K562 (cell line): ENCODE data around the gene TRAF5. TPM values are rescaled to one million over a fixed set of nuclear protein-coding genes. Genes with fewer than 3 reads are reported as not detected.
A peak's percentile ranks its signal among the peaks of the same experiment; 100 is the strongest.

Experiments used
- ATAC-seq: fragments of 200-7000 bp; cut with Tn5 transposase; 3 replicates; pipeline ENCODE4 v1.9.1; 2020; ENCODE audit warnings: moderate library complexity
- BruUV-seq: library from RNA; stranded (reverse); fragments of 400-500 nt; replicated peaks from 2 replicates; lab custom pipeline; 2021; lab: Mats Ljungman, UMichigan
- CTCF ChIA-PET: fragments of 300-600 bp; formaldehyde crosslinking; extraction: SDS; loops from one replicate; lab custom pipeline; 2021; ENCODE audit warnings: low intra/inter-chr PET ratio; lab: Yijun Ruan, JAX
- POLR2A ChIA-PET: fragments of 300-600, 350-650 bp; sonication (Branson Sonifier 250); formaldehyde crosslinking; extraction: SDS; loops from one replicate; lab custom pipeline; 2021; ENCODE audit warnings: antibody characterized with exemption, inconsistent platforms; lab: Yijun Ruan, JAX
- DNase-seq, 4 experiments: peaks; one replicate each; pipeline versions ENCODE4 v3.0.0 to v3.0.0-alpha.2; 2011 to 2018; ENCODE audit warnings: low spot score in 3 of 4, mixed read lengths in 3 of 4; ENCODE audit errors: extremely low read depth in 1 of 4
- FAIRE-seq: peaks from 2 replicates; lab custom pipeline; 2011; peaks lifted over from hg19 to GRCh38; lab: Jason Lieb, UNC
- H2AFZ ChIP-seq: 2 replicates; pipeline ENCODE4 v1.6.0; 2011; ENCODE audit warnings: low read depth, low read length, control low read depth, inconsistent platforms
- H3K27ac ChIP-seq: fragments of 200-600 bp; 3 replicates; pipeline ENCODE4 v1.8.0; 2011; ENCODE audit warnings: low read depth, mild to moderate bottlenecking, control low read depth, inconsistent platforms, low read length, moderate library complexity, mixed read lengths; ENCODE audit errors: extremely low read depth
- H3K27me3 ChIP-seq, 2 experiments: fragments of 300-600 bp in 1 of 2; 2 replicates in 1 of 2; 3 replicates in 1 of 2; pipeline versions ENCODE4 v1.6.0 to v1.8.0; 2011; ENCODE audit warnings: inconsistent platforms in 2 of 2, low read length in 2 of 2, mild to moderate bottlenecking in 1 of 2, mixed read lengths in 1 of 2, moderate library complexity in 1 of 2; ENCODE audit not compliant: control insufficient read depth in 2 of 2, insufficient read depth in 2 of 2
- H3K36me3 ChIP-seq: fragments of 300-600 bp; 3 replicates; pipeline ENCODE4 v1.8.0; 2011; ENCODE audit warnings: mild to moderate bottlenecking, low read length, inconsistent platforms; ENCODE audit not compliant: control insufficient read depth, insufficient read depth
- H3K4me1 ChIP-seq, 2 experiments: fragments of 200-600 bp in 1 of 2; replicated peaks in 1 of 2; 2 replicates in 1 of 2; 3 replicates in 1 of 2; pipeline versions ENCODE4 v1.5.1 to v1.8.0; 2011; ENCODE audit warnings: inconsistent platforms in 2 of 2, low read length in 2 of 2, mild to moderate bottlenecking in 1 of 2, mixed read lengths in 1 of 2, moderate library complexity in 1 of 2; ENCODE audit not compliant: control insufficient read depth in 2 of 2, insufficient read depth in 2 of 2
- H3K4me2 ChIP-seq: 2 replicates; pipeline ENCODE4 v1.6.1; 2011; ENCODE audit warnings: low read length, control low read depth, inconsistent platforms, mixed read lengths; ENCODE audit not compliant: insufficient read depth
- H3K4me3 ChIP-seq: fragments of 200-600 bp; sonication (generic), shearing (Covaris generic); 2 replicates; pipeline ENCODE4 v1.5.1; 2016; ENCODE audit warnings: control low read depth, inconsistent platforms
- H3K79me2 ChIP-seq: fragments of 200-600 bp; 3 replicates; pipeline ENCODE4 v1.8.0; 2011; ENCODE audit warnings: low read length, inconsistent platforms; ENCODE audit not compliant: control insufficient read depth, insufficient read depth
- H3K9ac ChIP-seq, 2 experiments: 2 replicates each; pipeline versions ENCODE4 v1.6.0 to v1.6.1; 2011; ENCODE audit warnings: low read depth in 2 of 2, low read length in 2 of 2, control low read depth in 1 of 2, inconsistent platforms in 1 of 2, mild to moderate bottlenecking in 1 of 2, mixed read lengths in 1 of 2; ENCODE audit not compliant: insufficient read depth in 1 of 2
- H3K9me1 ChIP-seq: one replicate; pipeline ENCODE4 v1.6.0; 2011; ENCODE audit warnings: inconsistent platforms, mild to moderate bottlenecking, low read length, moderate library complexity; ENCODE audit not compliant: control insufficient read depth, insufficient read depth
- H3K9me3 ChIP-seq: replicated peaks from 2 replicates; pipeline ENCODE4 v1.5.1; 2011; ENCODE audit warnings: low read depth, low read length, inconsistent platforms; ENCODE audit not compliant: control insufficient read depth, insufficient read depth
- H4K20me1 ChIP-seq: replicated peaks from 2 replicates; pipeline ENCODE4 v1.6.1; 2011; ENCODE audit warnings: low read length, inconsistent platforms, mixed read lengths; ENCODE audit not compliant: control insufficient read depth, insufficient read depth
- CBFA2T2 ChIP-seq: fragments of 450-650 bp; conservative IDR thresholded peaks from 2 replicates; pipeline ENCODE4 v1.6.1; 2017; ENCODE audit warnings: mild to moderate bottlenecking
- DACH1 ChIP-seq: fragments of 450-650 bp; IDR thresholded peaks from 2 replicates; pipeline ENCODE4 v1.6.1; 2018; ENCODE audit not compliant: partially characterized antibody
- FOXM1 ChIP-seq, 2 experiments: fragments of 450-650 bp in 1 of 2; sonication (generic) in 1 of 2; formaldehyde crosslinking in 1 of 2; IDR thresholded peaks; 2 replicates each; pipeline versions ENCODE4 v1.6.1 to v1.9.0; 2017 to 2022; ENCODE audit warnings: low read depth in 2 of 2, mild to moderate bottlenecking in 2 of 2, missing genetic modification reagents in 1 of 2, moderate library complexity in 1 of 2
- GABPA ChIP-seq: fragments of 200-800 bp; sonication (Bioruptor generic); conservative IDR thresholded peaks from 2 replicates; pipeline ENCODE4 v1.6.1; 2016; ENCODE audit warnings: low read depth, missing genetic modification characterization, missing compliant biosample characterization
- GABPB2 ChIP-seq: fragments of 250-450 bp; sonication (Bioruptor Pico); conservative IDR thresholded peaks from 2 replicates; pipeline ENCODE4 v1.5.1; 2021; ENCODE audit warnings: mild to moderate bottlenecking
- MYC ChIP-seq, 2 experiments: fragments of 250-450 bp in 1 of 2; sonication (Bioruptor Pico) in 1 of 2; IDR thresholded peaks; 2 replicates each; pipeline versions ENCODE4 v1.5.1 to v1.6.1; 2012 to 2021; ENCODE audit warnings: low read depth in 2 of 2, borderline replicate concordance in 1 of 2, improper control_type of control experiment in 1 of 2, low read length in 1 of 2, mild to moderate bottlenecking in 1 of 2, moderate library complexity in 1 of 2
- RAD51 ChIP-seq: fragments of 450-650 bp; IDR thresholded peaks from 2 replicates; pipeline ENCODE4 v1.7.1; 2016; ENCODE audit warnings: low read depth, mild to moderate bottlenecking, borderline replicate concordance
- RBM34 ChIP-seq: fragments of 200-400 bp; formaldehyde crosslinking; IDR thresholded peaks from 2 replicates; pipeline ENCODE4 v1.6.1; 2018; ENCODE audit warnings: low read length, borderline replicate concordance; ENCODE audit not compliant: insufficient read depth
- SRF ChIP-seq, 2 experiments: fragments of 250-450, 450-650 bp in 1 of 2; sonication (Bioruptor Pico) in 1 of 2; sonication (generic) in 1 of 2; formaldehyde crosslinking; IDR thresholded peaks; 2 replicates each; pipeline versions ENCODE4 v1.5.0 to v1.5.1; 2020 to 2022; ENCODE audit warnings: mild to moderate bottlenecking in 1 of 2, missing genetic modification reagents in 1 of 2
- SRSF7 ChIP-seq: fragments of 200-400 bp; formaldehyde crosslinking; optimal IDR thresholded peaks from 2 replicates; pipeline ENCODE3; 2017; ENCODE audit warnings: mild to moderate bottlenecking, low read depth, low read length
- STAG1 ChIP-seq: sonication (generic); formaldehyde crosslinking; IDR thresholded peaks from 2 replicates; pipeline ENCODE4 v1.5.0; 2020; ENCODE audit warnings: missing genetic modification reagents, borderline replicate concordance
- TCF7 ChIP-seq: sonication (generic); IDR thresholded peaks from 2 replicates; pipeline ENCODE4 v1.6.1; 2016; ENCODE audit warnings: antibody characterized with exemption, borderline replicate concordance
- ZEB2 ChIP-seq: fragments of 450-650 bp; IDR thresholded peaks from 2 replicates; pipeline ENCODE4 v1.6.1; 2016
- ZFX ChIP-seq: sonication (generic); formaldehyde crosslinking; IDR thresholded peaks from 2 replicates; pipeline ENCODE4 v1.8.0; 2022; ENCODE audit warnings: mild to moderate bottlenecking, missing genetic modification reagents, moderate library complexity
- WGBS: fragments of 100-300 bp; shearing (Covaris generic); methylation state at CpG from one replicate; pipeline ENCODE4 v1.1.6; 2016; ENCODE audit warnings: low coverage, mixed read lengths; ENCODE audit not compliant: insufficient coverage; ENCODE audit errors: missing lambda C conversion rate; 5-methylcytosine and 5-hydroxymethylcytosine counted together
- in situ Hi-C: fragments of 300-500 bp; cut with MboI; formaldehyde crosslinking; loops from 4 replicates; pipeline ENCODE4 v1.15.0; 2018; ENCODE audit warnings: inconsistent platforms, mixed read lengths
- intact Hi-C: fragments of 100-400 bp; cut with micrococcal nuclease; formaldehyde crosslinking; loops from 2 replicates; pipeline ENCODE4 v1.14.2; 2022
- polyA plus RNA-seq, 8 experiments: library from polyadenylated mRNA; depleted of rRNA in 4 of 8; stranded (reverse) in 5 of 8; unstranded in 3 of 8; fragments of >200 nt; fragmentation: Nextera tagmentation in 2 of 8; fragmentation: Illumina TruSeq in 1 of 8; extraction: Ambion mirVana in 2 of 8; extraction: Trizol in 1 of 8; gene quantifications; 2 replicates each; pipeline versions ENCODE4 v1.2.1 to v1.2.3, GENCODE V29; 2011 to 2014; ENCODE audit warnings: inconsistent platforms in 1 of 8, missing spikeins in 1 of 8
- total RNA-seq, 7 experiments: library from RNA; depleted of rRNA in 6 of 7; stranded (reverse); fragments of >200 nt in 6 of 7; fragmentation: Illumina TruSeq in 2 of 7; extraction: Trizol in 2 of 7; gene quantifications; 2 replicates each; pipeline versions ENCODE4 v1.2.1 to v1.2.3, GENCODE V29; 2011 to 2021; ENCODE audit warnings: low replicate concordance in 1 of 7
- TF ChIP-seq, protein P1 (sequence below): sonication (generic); formaldehyde crosslinking; IDR thresholded peaks from 2 replicates; pipeline ENCODE4 v1.8.1; 2023; ENCODE audit warnings: mild to moderate bottlenecking, missing genetic modification reagents
- TF ChIP-seq, protein P2 (sequence below): fragments of 450-650 bp; IDR thresholded peaks from 2 replicates; pipeline ENCODE4 v1.6.1; 2017; ENCODE audit warnings: antibody characterized with exemption, mild to moderate bottlenecking

TRAF5 gene
- total and polyA plus RNA-seq, 9 of the 15 experiments (the other 6 are each of a cell fraction or from before 2014, with no cell fraction given): 2.0 to 9.3 (median 5.3) TPM

DNA sequence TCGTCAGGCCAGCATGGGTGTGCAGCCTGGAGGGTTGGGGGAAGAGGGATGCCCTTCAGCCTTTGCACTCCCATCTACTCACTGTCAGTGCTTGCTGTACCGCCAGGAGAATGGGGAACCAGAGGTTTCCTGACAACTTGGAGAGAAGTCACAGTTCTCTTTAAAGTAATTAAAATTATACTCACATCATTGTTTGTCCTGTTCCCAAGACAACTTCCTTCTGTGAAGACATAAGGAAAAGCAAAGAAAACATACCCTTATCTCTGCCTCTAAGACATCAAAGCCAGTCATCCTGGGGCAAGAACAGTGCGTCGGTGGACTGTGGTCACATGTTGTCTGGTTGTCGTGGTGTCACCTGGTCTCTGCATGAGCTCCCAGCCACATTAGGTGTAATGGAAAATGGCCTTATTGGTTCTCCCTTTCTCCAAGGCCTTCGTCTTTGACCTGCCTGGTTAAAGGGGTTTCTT, 17.6 kb downstream of the TRAF5 start:
- Histone ChIP-seq H3K27ac (no peak overlapping the region), H2AFZ (peak overlapping the region; percentile 62; the same call in 1 of the 2 replicates), H3K4me1 (peaks cover 3 to 25% of the 10 kb centered on the region in 2 experiments; a peak in 4 of 5 replicates), H3K4me2 (no peak overlapping the region), H3K27me3 (no peaks in the 10 kb centered on the region), H3K36me3 (no peaks in the 10 kb centered on the region), H3K79me2 (no peaks in the 10 kb centered on the region), H3K4me3 (no peak overlapping the region), H4K20me1 (no peaks in the 10 kb centered on the region), H3K9me3 (no peaks in the 10 kb centered on the region), H3K9ac (no peak overlapping the region), H3K9me1 (no peaks in the 10 kb centered on the region)
- BruUV-seq: no TSS peak
- in situ Hi-C loops: no loop called here
- DNase-seq (peak in 1 of 4 experiments; percentile 66), FAIRE-seq (no peak), ATAC-seq (peak; percentile 63)
- WGBS: 25% methylated on average over 6 of the region's 6 CpGs
- ChIA-PET POLR2A (interaction anchor here (1.1 to 4.5 kb wide), 7 partner anchors 10 to 40 kb away, joined by 3 to 14 read pairs (median 4); no protein-coding TSS in a partner anchor), CTCF (no interaction called here)
- intact Hi-C loops: no loop called here
- TF ChIP-seq DACH1 (no peak), RBM34 (no peak), SRF (CRISPR knock-in tag; IDR thresholded peaks at IDR 0.05) (no peak), ZFX (CRISPR knock-in tag) (peak; percentile 42; the same call in 1 of the 2 replicates), ZEB2 (no peak), MYC (IDR thresholded peaks at IDR 0.05; ENCODE audit: low read depth, low read length) (0 out of 2 replicates have a peak, but pooled peaks have one; percentile 39), MYC (CRISPR knock-in tag; IDR thresholded peaks at IDR 0.05; ENCODE audit: borderline replicate concordance, low read depth) (no peak), RAD51 (peak; percentile 77), STAG1 (CRISPR knock-in tag) (no peak), CBFA2T2 (0 out of 2 replicates have a peak, but pooled peaks have one; percentile 9), GABPB2 (CRISPR knock-in tag) (no peak), GABPA (no peak), SRSF7 (no peak), FOXM1 (IDR thresholded peaks at IDR 0.05; ENCODE audit: low read depth) (no peak), FOXM1 (CRISPR knock-in tag; IDR thresholded peaks at IDR 0.05; ENCODE audit: low read depth) (no peak), TCF7 (no peak)
- TF ChIP-seq, protein P1, sequence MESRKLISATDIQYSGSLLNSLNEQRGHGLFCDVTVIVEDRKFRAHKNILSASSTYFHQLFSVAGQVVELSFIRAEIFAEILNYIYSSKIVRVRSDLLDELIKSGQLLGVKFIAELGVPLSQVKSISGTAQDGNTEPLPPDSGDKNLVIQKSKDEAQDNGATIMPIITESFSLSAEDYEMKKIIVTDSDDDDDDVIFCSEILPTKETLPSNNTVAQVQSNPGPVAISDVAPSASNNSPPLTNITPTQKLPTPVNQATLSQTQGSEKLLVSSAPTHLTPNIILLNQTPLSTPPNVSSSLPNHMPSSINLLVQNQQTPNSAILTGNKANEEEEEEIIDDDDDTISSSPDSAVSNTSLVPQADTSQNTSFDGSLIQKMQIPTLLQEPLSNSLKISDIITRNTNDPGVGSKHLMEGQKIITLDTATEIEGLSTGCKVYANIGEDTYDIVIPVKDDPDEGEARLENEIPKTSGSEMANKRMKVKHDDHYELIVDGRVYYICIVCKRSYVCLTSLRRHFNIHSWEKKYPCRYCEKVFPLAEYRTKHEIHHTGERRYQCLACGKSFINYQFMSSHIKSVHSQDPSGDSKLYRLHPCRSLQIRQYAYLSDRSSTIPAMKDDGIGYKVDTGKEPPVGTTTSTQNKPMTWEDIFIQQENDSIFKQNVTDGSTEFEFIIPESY (CRISPR knock-in tag): 0 out of 2 replicates have a peak, but pooled peaks have one; percentile 14
- TF ChIP-seq, protein P2, sequence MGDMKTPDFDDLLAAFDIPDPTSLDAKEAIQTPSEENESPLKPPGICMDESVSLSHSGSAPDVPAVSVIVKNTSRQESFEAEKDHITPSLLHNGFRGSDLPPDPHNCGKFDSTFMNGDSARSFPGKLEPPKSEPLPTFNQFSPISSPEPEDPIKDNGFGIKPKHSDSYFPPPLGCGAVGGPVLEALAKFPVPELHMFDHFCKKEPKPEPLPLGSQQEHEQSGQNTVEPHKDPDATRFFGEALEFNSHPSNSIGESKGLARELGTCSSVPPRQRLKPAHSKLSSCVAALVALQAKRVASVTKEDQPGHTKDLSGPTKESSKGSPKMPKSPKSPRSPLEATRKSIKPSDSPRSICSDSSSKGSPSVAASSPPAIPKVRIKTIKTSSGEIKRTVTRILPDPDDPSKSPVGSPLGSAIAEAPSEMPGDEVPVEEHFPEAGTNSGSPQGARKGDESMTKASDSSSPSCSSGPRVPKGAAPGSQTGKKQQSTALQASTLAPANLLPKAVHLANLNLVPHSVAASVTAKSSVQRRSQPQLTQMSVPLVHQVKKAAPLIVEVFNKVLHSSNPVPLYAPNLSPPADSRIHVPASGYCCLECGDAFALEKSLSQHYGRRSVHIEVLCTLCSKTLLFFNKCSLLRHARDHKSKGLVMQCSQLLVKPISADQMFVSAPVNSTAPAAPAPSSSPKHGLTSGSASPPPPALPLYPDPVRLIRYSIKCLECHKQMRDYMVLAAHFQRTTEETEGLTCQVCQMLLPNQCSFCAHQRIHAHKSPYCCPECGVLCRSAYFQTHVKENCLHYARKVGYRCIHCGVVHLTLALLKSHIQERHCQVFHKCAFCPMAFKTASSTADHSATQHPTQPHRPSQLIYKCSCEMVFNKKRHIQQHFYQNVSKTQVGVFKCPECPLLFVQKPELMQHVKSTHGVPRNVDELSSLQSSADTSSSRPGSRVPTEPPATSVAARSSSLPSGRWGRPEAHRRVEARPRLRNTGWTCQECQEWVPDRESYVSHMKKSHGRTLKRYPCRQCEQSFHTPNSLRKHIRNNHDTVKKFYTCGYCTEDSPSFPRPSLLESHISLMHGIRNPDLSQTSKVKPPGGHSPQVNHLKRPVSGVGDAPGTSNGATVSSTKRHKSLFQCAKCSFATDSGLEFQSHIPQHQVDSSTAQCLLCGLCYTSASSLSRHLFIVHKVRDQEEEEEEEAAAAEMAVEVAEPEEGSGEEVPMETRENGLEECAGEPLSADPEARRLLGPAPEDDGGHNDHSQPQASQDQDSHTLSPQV: peak; percentile 44; the same call in 1 of the 2 replicates
